ENCODE results near the gene PANX1. TPM values are rescaled to one million over a fixed set of nuclear protein-coding genes. Genes with fewer than 3 reads are reported as not detected.

PANX1 gene
- total RNA-seq, 1 donor from 2014 or later: 14.5 TPM

- no peak for DNase-seq (ENCODE audit: low spot score)
Measured at GRCh38 chr11:94184846-94185245, 56.2 kb downstream of the PANX1 start.

- no peak for DNase-seq (ENCODE audit: low spot score)
Measured at GRCh38 chr11:94185416-94186084, 56.9 kb downstream of the PANX1 start.

GRCh38 chr11:94186342-94187203, 57.9 kb downstream of the PANX1 start:
- no peak for DNase-seq (ENCODE audit: low spot score)

GRCh38 chr11:94193288-94193687, 64.6 kb downstream of the PANX1 start:
- DNase-seq (ENCODE audit: low spot score): no peak

GRCh38 chr11:94194712-94195111, 66.1 kb downstream of the PANX1 start:
- DNase-seq (ENCODE audit: low spot score): no peak

- DNase-seq (ENCODE audit: low spot score): no peak
Measured at GRCh38 chr11:94196363-94196762, 67.7 kb downstream of the PANX1 start.

- DNase-seq (ENCODE audit: low spot score): no peak
Measured at GRCh38 chr11:94198718-94199117, 70.1 kb downstream of the PANX1 start.

- DNase-seq (ENCODE audit: low spot score): no peak
Measured at GRCh38 chr11:94199136-94200130, 70.8 kb downstream of the PANX1 start.

- no peak for DNase-seq (ENCODE audit: low spot score)
Measured at GRCh38 chr11:94201004-94201465, 72.4 kb downstream of the PANX1 start.

GRCh38 chr11:94203070-94203469, 74.4 kb downstream of the PANX1 start:
- DNase-seq (ENCODE audit: low spot score): no peak

GRCh38 chr11:94211261-94211830, 82.7 kb downstream of the PANX1 start:
- DNase-seq (ENCODE audit: low spot score): no peak

- no peak for DNase-seq (ENCODE audit: low spot score)
Measured at GRCh38 chr11:94212898-94213297, 84.3 kb downstream of the PANX1 start.

- DNase-seq (ENCODE audit: low spot score): no peak
Measured at GRCh38 chr11:94217705-94218104, 89.1 kb downstream of the PANX1 start.

- no peak for DNase-seq (ENCODE audit: low spot score)
Measured at GRCh38 chr11:94218372-94218771, 89.7 kb downstream of the PANX1 start.

- DNase-seq (ENCODE audit: low spot score): no peak
Measured at GRCh38 chr11:94219771-94220170, 91.1 kb downstream of the PANX1 start.

- no peak for DNase-seq (ENCODE audit: low spot score)
Measured at GRCh38 chr11:94224078-94224477, 95.4 kb downstream of the PANX1 start.

Other genes starting within 250 kb of the PANX1 start
- gene HEPHL1, start 107.5 kb upstream of the PANX1 start, total RNA-seq: not detected
- gene IZUMO1R, start 175.7 kb downstream of the PANX1 start, total RNA-seq: not detected

Data from ureter (tissue), 1 donor.